ENCODE measurements around the gene TNPO2.

DNA sequence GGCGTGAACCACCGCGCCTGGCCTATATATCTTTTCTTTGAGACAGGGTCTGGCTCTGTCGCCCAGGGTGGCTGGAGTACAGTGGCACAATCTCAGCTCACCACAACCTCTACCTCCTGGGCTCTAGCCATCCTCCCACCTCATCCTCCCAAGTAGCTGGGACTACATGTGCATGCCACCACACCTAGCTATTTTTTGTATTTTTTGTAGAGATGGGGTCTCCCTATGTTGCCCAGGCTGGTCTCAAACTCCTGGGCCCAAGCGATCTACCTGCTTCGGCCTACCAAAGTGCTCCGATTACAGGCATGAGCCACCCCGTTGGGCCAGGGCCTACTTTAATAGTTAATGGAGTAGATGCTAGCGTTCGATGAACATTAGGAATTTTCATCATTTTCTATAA lies 3.4 kb downstream of the TNPO2 start:
- TF ChIP-seq, protein P1, sequence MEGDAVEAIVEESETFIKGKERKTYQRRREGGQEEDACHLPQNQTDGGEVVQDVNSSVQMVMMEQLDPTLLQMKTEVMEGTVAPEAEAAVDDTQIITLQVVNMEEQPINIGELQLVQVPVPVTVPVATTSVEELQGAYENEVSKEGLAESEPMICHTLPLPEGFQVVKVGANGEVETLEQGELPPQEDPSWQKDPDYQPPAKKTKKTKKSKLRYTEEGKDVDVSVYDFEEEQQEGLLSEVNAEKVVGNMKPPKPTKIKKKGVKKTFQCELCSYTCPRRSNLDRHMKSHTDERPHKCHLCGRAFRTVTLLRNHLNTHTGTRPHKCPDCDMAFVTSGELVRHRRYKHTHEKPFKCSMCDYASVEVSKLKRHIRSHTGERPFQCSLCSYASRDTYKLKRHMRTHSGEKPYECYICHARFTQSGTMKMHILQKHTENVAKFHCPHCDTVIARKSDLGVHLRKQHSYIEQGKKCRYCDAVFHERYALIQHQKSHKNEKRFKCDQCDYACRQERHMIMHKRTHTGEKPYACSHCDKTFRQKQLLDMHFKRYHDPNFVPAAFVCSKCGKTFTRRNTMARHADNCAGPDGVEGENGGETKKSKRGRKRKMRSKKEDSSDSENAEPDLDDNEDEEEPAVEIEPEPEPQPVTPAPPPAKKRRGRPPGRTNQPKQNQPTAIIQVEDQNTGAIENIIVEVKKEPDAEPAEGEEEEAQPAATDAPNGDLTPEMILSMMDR (IDR thresholded peaks at IDR 0.05) = no peak
- TF ChIP-seq POLR2AphosphoS5 (IDR thresholded peaks at IDR 0.05; ENCODE audit: insufficient read depth in 1 of 2, low read depth in 1 of 2) (no peak), POLR2A (IDR thresholded peaks at IDR 0.05) (no peak)
